ENCODE measurements around the gene RRP1B. TPM values are rescaled to one million over a fixed set of nuclear protein-coding genes. Genes with fewer than 3 reads are reported as not detected.

RRP1B gene
- polyA plus RNA-seq, 2 of the 4 experiments (the other 2 are of a cell fraction), result 32.5 TPM

DNA sequence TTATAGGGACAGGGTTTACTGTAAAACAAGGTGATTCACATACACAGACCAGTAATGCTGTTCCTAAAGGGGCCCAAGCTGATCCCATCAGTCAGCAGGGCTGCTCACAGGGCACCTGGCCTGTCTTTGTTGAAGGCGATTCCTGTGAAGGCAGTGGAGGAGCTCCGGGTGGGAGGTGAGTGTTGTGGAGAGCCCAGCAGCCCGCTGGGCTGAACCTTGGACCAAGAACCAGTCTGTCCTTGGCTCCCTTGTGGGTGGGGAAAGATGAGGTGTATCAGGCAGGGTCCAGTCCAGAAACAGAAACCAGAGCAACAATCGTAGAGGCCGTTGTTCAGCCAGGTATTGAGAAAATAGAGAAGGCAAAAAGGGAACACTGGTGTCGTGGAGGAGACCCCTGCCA lies 72.1 kb downstream of the RRP1B start:
- Histone ChIP-seq H3K4me2 (peak overlapping the region; percentile 93), H3K9me3 (no peaks in the 10 kb centered on the region), H3K4me3 (no peak overlapping the region), H3K27ac (peak overlapping the region; percentile 47 to 99), H3K4me1 (peaks cover 92% of the 10 kb centered on the region)
- ChIA-PET POLR2A (no interaction called here), CTCF (no interaction called here)
- no peak for DNase-seq (ENCODE audit: low read depth in 1 of 2, low spot score in 1 of 2)
- ATAC-seq, result no peak
- 59% methylated on average over 6 of the region's 6 CpGs for WGBS (ENCODE audit: missing lambda C conversion rate)
- TF ChIP-seq HDAC2 (IDR thresholded peaks at IDR 0.05), result no peak
- TF ChIP-seq JUN (IDR thresholded peaks at IDR 0.05), result 0 out of 5 replicates have a peak, but pooled peaks of 1 of the 2 experiments have one; percentile 29
- FAIRE-seq, result no peak

DNA sequence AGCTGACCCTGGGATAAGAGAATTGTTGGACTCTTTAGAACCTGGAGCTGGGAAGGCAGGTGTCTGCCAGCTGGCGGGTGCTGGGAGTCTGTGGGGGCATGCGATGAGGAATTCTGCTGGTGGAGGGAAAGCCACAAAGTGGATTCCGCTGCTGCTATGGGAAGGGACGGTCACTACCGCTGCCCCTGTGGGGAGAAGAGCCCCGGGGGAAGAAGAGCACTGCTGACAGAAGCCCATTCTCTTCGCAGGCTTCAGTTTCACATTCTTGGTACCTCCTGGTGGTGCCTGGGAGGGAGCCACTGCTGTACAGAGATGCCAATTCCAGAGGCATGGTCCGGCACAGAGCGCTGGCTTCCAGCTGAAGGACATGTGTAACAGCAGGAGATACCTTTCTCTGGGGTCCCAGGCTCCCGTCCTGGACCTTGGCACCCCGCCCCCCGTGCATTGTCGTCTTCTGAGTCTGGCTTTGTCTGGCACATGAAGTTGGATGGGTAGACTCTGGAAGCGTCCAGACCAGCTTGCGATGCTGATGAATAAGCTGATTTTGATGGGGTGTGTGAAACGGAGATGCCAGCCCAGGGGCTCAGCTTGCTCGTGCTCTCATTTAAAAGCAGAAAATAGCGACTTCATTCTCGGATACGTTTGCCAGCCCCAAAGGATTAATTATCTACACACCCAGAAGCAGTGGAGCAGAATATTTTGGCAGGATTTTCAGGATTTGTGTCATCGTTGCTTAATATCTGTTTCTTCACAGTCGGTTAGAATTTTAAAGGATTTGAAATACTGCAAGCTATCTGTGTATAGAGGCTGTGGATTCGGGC lies 72.7 kb downstream of the RRP1B start:
- no peak for ATAC-seq
- FAIRE-seq, result no peak
- no peak for TF ChIP-seq POLR2A (IDR thresholded peaks at IDR 0.05; ENCODE audit: low read length)
- TF ChIP-seq HOXA7 (CRISPR knock-in tag; IDR thresholded peaks at IDR 0.05), result no peak
- ChIA-PET CTCF (no interaction called here), POLR2A (no interaction called here)
- peak overlapping the region; percentile 93 for H3K4me2 ChIP-seq
- peaks cover 92% of the 10 kb centered on the region for H3K4me1 ChIP-seq
- WGBS (ENCODE audit: missing lambda C conversion rate), result 77% methylated on average over 22 of the region's 23 CpGs
- H3K9me3 ChIP-seq, result no peaks in the 10 kb centered on the region
- peak overlapping the region; percentile 47 to 99 for H3K27ac ChIP-seq
- DNase-seq (ENCODE audit: low read depth in 1 of 2, low spot score in 1 of 2), result no peak
- H3K4me3 ChIP-seq, result no peak overlapping the region

GRCh38 chr21:43733060-43733459 lies 73.7 kb downstream of the RRP1B start:
- no peaks in the 10 kb centered on the region for H3K9me3 ChIP-seq
- H3K4me2 ChIP-seq, result peak overlapping the region; percentile 93
- ChIA-PET POLR2A (no interaction called here), CTCF (no interaction called here)
- H3K27ac ChIP-seq, result peak overlapping the region in 1 of 2 experiments; percentile 99; a peak in 4 of 6 replicates
- DNase-seq (ENCODE audit: low read depth in 1 of 2, low spot score in 1 of 2) (no peak), ATAC-seq (no peak), FAIRE-seq (no peak)
- no peak overlapping the region for H3K4me3 ChIP-seq
- 74% methylated on average over 9 of the region's 10 CpGs for WGBS (ENCODE audit: missing lambda C conversion rate)
- H3K4me1 ChIP-seq, result peaks cover 91% of the 10 kb centered on the region
- TF ChIP-seq RAD21 (conservative IDR thresholded peaks at IDR 0.05 in 1 of 2, IDR thresholded peaks at IDR 0.05 in 1 of 2) (no peak), RNF2 (IDR thresholded peaks at IDR 0.05; ENCODE audit: borderline replicate concordance, low read depth) (no peak), SMC3 (IDR thresholded peaks at IDR 0.05) (no peak)
- TF ChIP-seq, protein P1, sequence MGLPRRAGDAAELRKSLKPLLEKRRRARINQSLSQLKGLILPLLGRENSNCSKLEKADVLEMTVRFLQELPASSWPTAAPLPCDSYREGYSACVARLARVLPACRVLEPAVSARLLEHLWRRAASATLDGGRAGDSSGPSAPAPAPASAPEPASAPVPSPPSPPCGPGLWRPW (IDR thresholded peaks at IDR 0.05), result no peak

DNA sequence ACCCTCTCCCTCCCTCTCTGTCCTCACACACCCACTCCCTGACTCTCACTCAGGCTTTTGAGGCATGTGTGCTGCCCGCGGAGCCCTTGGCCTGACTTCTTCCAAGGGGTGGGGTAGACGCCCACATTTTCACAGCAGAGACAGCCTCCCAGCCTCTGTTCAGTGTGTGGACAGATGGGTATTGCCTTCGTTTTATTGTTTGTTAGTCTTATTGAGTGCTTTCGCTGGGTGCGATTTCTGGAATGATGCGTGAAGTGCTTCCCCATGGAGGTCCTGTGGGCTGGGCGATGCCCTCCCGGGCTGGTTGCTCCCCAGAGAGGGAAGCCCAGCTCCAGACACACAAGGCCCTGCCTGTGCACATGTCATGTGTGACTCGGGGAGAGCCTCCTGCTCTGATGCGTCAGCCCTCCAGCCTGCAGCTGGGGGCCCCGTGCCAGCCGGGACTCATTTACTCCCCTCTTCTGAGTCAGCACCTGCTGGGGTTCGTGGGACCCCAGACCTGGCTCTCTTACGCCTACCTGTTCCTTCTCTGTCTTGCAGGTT lies 74.2 kb downstream of the RRP1B start:
- DNase-seq (ENCODE audit: low read depth in 1 of 2, low spot score in 1 of 2) (no peak), FAIRE-seq (no peak), ATAC-seq (no peak)
- no peak for TF ChIP-seq USF2 (IDR thresholded peaks at IDR 0.05)
- 79% methylated on average over 13 of the region's 15 CpGs for WGBS (ENCODE audit: missing lambda C conversion rate)
- ChIA-PET CTCF (interaction anchor here (1.5 kb wide), 1 partner anchor 20 kb away, joined by 3 read pairs; no protein-coding TSS in a partner anchor), POLR2A (no interaction called here)
- no peak overlapping the region for H3K4me3 ChIP-seq
- H3K4me2 ChIP-seq, result peak overlapping the region; percentile 93; the same call in 2 of the 3 replicates
- peaks cover 94% of the 10 kb centered on the region for H3K4me1 ChIP-seq
- H3K27ac ChIP-seq, result peak overlapping the region; percentile 43 to 99; a peak in 4 of 6 replicates
- no peaks in the 10 kb centered on the region for H3K9me3 ChIP-seq

GRCh38 chr21:43734131-43734927 lies 75.0 kb downstream of the RRP1B start:
- Histone ChIP-seq H3K9me3 (no peaks in the 10 kb centered on the region), H3K4me2 (peak overlapping the region; percentile 93; the same call in 2 of the 3 replicates), H3K4me1 (peaks cover 94% of the 10 kb centered on the region), H3K27ac (peak overlapping the region; percentile 43 to 99; a peak in 4 of 6 replicates), H3K4me3 (no peak overlapping the region)
- FAIRE-seq (no peak), ATAC-seq (peak in 1 of 2 experiments; percentile 6; a peak in 2 of 6 replicates), DNase-seq (ENCODE audit: low read depth in 1 of 2, low spot score in 1 of 2) (no peak)
- WGBS (ENCODE audit: missing lambda C conversion rate), result 88% methylated on average over 16 of the region's 25 CpGs
- POLR2A ChIA-PET, result no interaction called here
- TF ChIP-seq CBX8 (IDR thresholded peaks at IDR 0.05) (no peak), CHD4 (IDR thresholded peaks at IDR 0.05; ENCODE audit: borderline replicate concordance) (no peak), NFE2L2 (conservative IDR thresholded peaks at IDR 0.05; ENCODE audit: low read length) (no peak), SMC3 (IDR thresholded peaks at IDR 0.05) (no peak), FOSB (CRISPR knock-in tag; IDR thresholded peaks at IDR 0.05) (no peak), GATA3 (IDR thresholded peaks at IDR 0.05; ENCODE audit: borderline replicate concordance) (no peak), HEYL (CRISPR knock-in tag; IDR thresholded peaks at IDR 0.05) (no peak), EHF (CRISPR knock-in tag; IDR thresholded peaks at IDR 0.05) (no peak), MYC (IDR thresholded peaks at IDR 0.05; ENCODE audit: borderline replicate concordance, low read length) (no peak)
- CTCF ChIA-PET, result interaction anchor here (1.5 kb wide), 1 partner anchor 21 kb away, joined by 3 read pairs; no protein-coding TSS in a partner anchor
